SK-N-SH treated with all-trans-retinoic acid at 6 μM for 48 hours (cell line): ENCODE measurements around the gene PTPRT.

Experiments
- ATAC-seq: fragments of 200-7000 bp; cut with Tn5 transposase; 3 replicates; pipeline ENCODE4 v1.9.1; 2020; ENCODE audit warnings: mild to moderate bottlenecking, moderate library complexity
- ARNTL ChIP-seq: fragments of 450-650 bp; formaldehyde crosslinking; IDR thresholded peaks from 2 replicates; pipeline ENCODE4 v1.5.0; 2020; ENCODE audit warnings: low read depth, mild to moderate bottlenecking, moderate library complexity, borderline replicate concordance
- BACH2 ChIP-seq: fragments of 250-450 bp; sonication (Bioruptor Pico); IDR thresholded peaks from 2 replicates; pipeline ENCODE4 v1.9.0; 2021; ENCODE audit warnings: mild to moderate bottlenecking, borderline replicate concordance
- CSDC2 ChIP-seq: fragments of 250-450 bp; sonication (Bioruptor Pico); IDR thresholded peaks from 2 replicates; pipeline ENCODE4 v1.5.0; 2020; ENCODE audit warnings: mild to moderate bottlenecking, moderate library complexity
- CSRNP3 ChIP-seq: fragments of 250-450 bp; sonication (Bioruptor Pico); IDR thresholded peaks from 2 replicates; pipeline ENCODE4 v1.5.1; 2021; ENCODE audit warnings: mild to moderate bottlenecking, moderate library complexity
- ESRRG ChIP-seq: fragments of 250-450 bp; sonication (Bioruptor Pico); IDR thresholded peaks from 2 replicates; pipeline ENCODE4 v1.6.1; 2021; ENCODE audit warnings: mild to moderate bottlenecking
- GLIS3 ChIP-seq: fragments of 250-450 bp; sonication (Bioruptor Pico); IDR thresholded peaks from 2 replicates; pipeline ENCODE4 v1.5.0; 2020; ENCODE audit warnings: mild to moderate bottlenecking, moderate library complexity
- ISL1 ChIP-seq: fragments of 250-450 bp; sonication (Bioruptor Pico); IDR thresholded peaks from 2 replicates; pipeline ENCODE4 v2.1.2; 2022; ENCODE audit warnings: mild to moderate bottlenecking, moderate library complexity
- OSR1 ChIP-seq: fragments of 250-450 bp; sonication (Bioruptor Pico); IDR thresholded peaks from 2 replicates; pipeline ENCODE4 v1.8.0; 2022; ENCODE audit warnings: moderate library complexity, mild to moderate bottlenecking, inconsistent platforms
- PATZ1 ChIP-seq: fragments of 250-450 bp; sonication (Bioruptor Pico); IDR thresholded peaks from 2 replicates; pipeline ENCODE4 v1.8.0; 2020; ENCODE audit warnings: mild to moderate bottlenecking, moderate library complexity, borderline replicate concordance
- POU6F1 ChIP-seq: fragments of 250-450 bp; sonication (Bioruptor Pico); IDR thresholded peaks from 2 replicates; pipeline ENCODE4 v1.8.0; 2021; ENCODE audit warnings: low read depth, mild to moderate bottlenecking, moderate library complexity, borderline replicate concordance
- PPARA ChIP-seq: fragments of 250-450 bp; sonication (Bioruptor Pico); IDR thresholded peaks from 2 replicates; pipeline ENCODE4 v1.5.0; 2020; ENCODE audit warnings: mild to moderate bottlenecking, borderline replicate concordance
- SNAI2 ChIP-seq: fragments of 250-450 bp; sonication (Bioruptor Pico); IDR thresholded peaks from 2 replicates; pipeline ENCODE4 v1.5.0; 2020; ENCODE audit warnings: mild to moderate bottlenecking, moderate library complexity
- TCF4 ChIP-seq: fragments of 250-450 bp; sonication (Bioruptor Pico); IDR thresholded peaks from 2 replicates; pipeline ENCODE4 v1.8.0; 2021; ENCODE audit warnings: mild to moderate bottlenecking, moderate library complexity, borderline replicate concordance
- TOX ChIP-seq: fragments of 250-450 bp; sonication (Bioruptor Pico); IDR thresholded peaks from 2 replicates; pipeline ENCODE4 v1.8.0; 2021; ENCODE audit warnings: mild to moderate bottlenecking, moderate library complexity, borderline replicate concordance
- TSHZ2 ChIP-seq: fragments of 250-450 bp; sonication (Bioruptor Pico); IDR thresholded peaks from 2 replicates; pipeline ENCODE4 v1.5.0; 2020; ENCODE audit warnings: mild to moderate bottlenecking, moderate library complexity
- ZC3H10 ChIP-seq: fragments of 250-450 bp; sonication (Bioruptor Pico); IDR thresholded peaks from 2 replicates; pipeline ENCODE4 v1.5.1; 2021; ENCODE audit warnings: mild to moderate bottlenecking, moderate library complexity
- ZFP3 ChIP-seq: fragments of 250-450 bp; sonication (Bioruptor Pico); IDR thresholded peaks from 2 replicates; pipeline ENCODE4 v1.5.0; 2020; ENCODE audit warnings: mild to moderate bottlenecking, moderate library complexity
- ZFP30 ChIP-seq: fragments of 450-650 bp; formaldehyde crosslinking; IDR thresholded peaks from 2 replicates; pipeline ENCODE4 v1.5.0; 2022; ENCODE audit warnings: mild to moderate bottlenecking, moderate library complexity
- ZNF565 ChIP-seq: fragments of 450-650 bp; formaldehyde crosslinking; conservative IDR thresholded peaks from 2 replicates; pipeline ENCODE4 v1.5.0; 2020; ENCODE audit warnings: low read depth, mild to moderate bottlenecking, moderate library complexity
- ZNF70 ChIP-seq: fragments of 450-650 bp; formaldehyde crosslinking; IDR thresholded peaks from 2 replicates; pipeline ENCODE4 v1.5.0; 2020; ENCODE audit warnings: mild to moderate bottlenecking, moderate library complexity
- ZNF8 ChIP-seq: fragments of 450-650 bp; formaldehyde crosslinking; IDR thresholded peaks from 2 replicates; pipeline ENCODE4 v1.5.0; 2020; ENCODE audit warnings: mild to moderate bottlenecking, moderate library complexity

Gene PTPRT

GRCh38 chr20:43046966-43047365 lies 142.7 kb downstream of the PTPRT start:
- TF ChIP-seq PPARA (CRISPR knock-in tag) (no peak), ZNF565 (CRISPR knock-in tag) (no peak), SNAI2 (CRISPR knock-in tag) (no peak), ZC3H10 (CRISPR knock-in tag) (no peak), GLIS3 (no peak), BACH2 (no peak), ZNF70 (CRISPR knock-in tag) (no peak), PATZ1 (CRISPR knock-in tag) (no peak), ESRRG (CRISPR knock-in tag) (no peak), ZFP30 (no peak), TOX (CRISPR knock-in tag) (no peak), TSHZ2 (no peak), ISL1 (no peak), OSR1 (CRISPR knock-in tag) (no peak), POU6F1 (CRISPR knock-in tag) (no peak), ARNTL (no peak), TCF4 (no peak), CSDC2 (no peak), ZFP3 (CRISPR knock-in tag) (no peak), CSRNP3 (no peak)
- TF ChIP-seq, all 23 proteins: peak for 0
- no peak for ATAC-seq

GRCh38 chr20:43043887-43044286 lies 145.8 kb downstream of the PTPRT start:
- TF ChIP-seq ARNTL (no peak), POU6F1 (CRISPR knock-in tag) (no peak), BACH2 (no peak), TSHZ2 (no peak), ZNF8 (no peak), ESRRG (CRISPR knock-in tag) (no peak), ZFP3 (CRISPR knock-in tag) (no peak), TCF4 (no peak), CSDC2 (no peak), ZC3H10 (CRISPR knock-in tag) (no peak), TOX (CRISPR knock-in tag) (no peak)
- ATAC-seq = no peak
